ENCODE results near the gene HTRA3.
A peak's percentile ranks its signal among the peaks of the same experiment; 100 is the strongest.

Gene HTRA3

GRCh38 chr4:8269535-8270417 is at the start of gene HTRA3:
Gene HTRA3 (plus strand): TSS chr4:8269754. CDS start chr4:8269969, 215 bp downstream.
- no peak for DNase-seq (ENCODE audit: low read depth)

- DNase-seq (ENCODE audit: low read depth), result no peak
These were observed 48.7 kb upstream of the HTRA3 start for GRCh38 chr4:8220661-8221450.

GRCh38 chr4:8221476-8221875 is 48.1 kb upstream of the HTRA3 start:
- no peak for DNase-seq (ENCODE audit: low read depth)

- DNase-seq (ENCODE audit: low read depth), result no peak
These were observed 47.6 kb upstream of the HTRA3 start for GRCh38 chr4:8221985-8222384.

- no peak for DNase-seq (ENCODE audit: low read depth)
These were observed 46.8 kb upstream of the HTRA3 start for GRCh38 chr4:8222609-8223388.

GRCh38 chr4:8224267-8224974 is 45.1 kb upstream of the HTRA3 start:
- DNase-seq (ENCODE audit: low read depth), result no peak

- no peak for DNase-seq (ENCODE audit: low read depth)
These were observed 44.5 kb upstream of the HTRA3 start for GRCh38 chr4:8224975-8225625.

GRCh38 chr4:8225706-8226443 is 43.7 kb upstream of the HTRA3 start:
- DNase-seq (ENCODE audit: low read depth), result no peak

GRCh38 chr4:8227201-8227770 is 42.3 kb upstream of the HTRA3 start:
- no peak for DNase-seq (ENCODE audit: low read depth)

GRCh38 chr4:8227771-8228318 is 41.7 kb upstream of the HTRA3 start:
- no peak for DNase-seq (ENCODE audit: low read depth)

- peak; percentile 78 for DNase-seq (ENCODE audit: low read depth)
These were observed 41.0 kb upstream of the HTRA3 start for GRCh38 chr4:8228319-8229250.

- DNase-seq (ENCODE audit: low read depth), result no peak
These were observed 40.1 kb upstream of the HTRA3 start for GRCh38 chr4:8229331-8229975.

GRCh38 chr4:8230033-8230432 is 39.5 kb upstream of the HTRA3 start:
- DNase-seq (ENCODE audit: low read depth), result no peak

GRCh38 chr4:8230891-8231290 is 38.7 kb upstream of the HTRA3 start:
- no peak for DNase-seq (ENCODE audit: low read depth)

- no peak for DNase-seq (ENCODE audit: low read depth)
These were observed 38.0 kb upstream of the HTRA3 start for GRCh38 chr4:8231551-8232049.

GRCh38 chr4:8232748-8233147 is 36.8 kb upstream of the HTRA3 start:
- DNase-seq (ENCODE audit: low read depth), result no peak

GRCh38 chr4:8233672-8234484 is 35.7 kb upstream of the HTRA3 start:
- DNase-seq (ENCODE audit: low read depth), result no peak
